ENCODE data around the gene WBP4. TPM values are rescaled to one million over a fixed set of nuclear protein-coding genes. Genes with fewer than 3 reads are reported as not detected.
A peak's percentile ranks its signal among the peaks of the same experiment; 100 is the strongest.

Gene WBP4
- total and polyA plus RNA-seq, 12 donors, result 13.0 to 45.1 (median 21.8) TPM

DNA sequence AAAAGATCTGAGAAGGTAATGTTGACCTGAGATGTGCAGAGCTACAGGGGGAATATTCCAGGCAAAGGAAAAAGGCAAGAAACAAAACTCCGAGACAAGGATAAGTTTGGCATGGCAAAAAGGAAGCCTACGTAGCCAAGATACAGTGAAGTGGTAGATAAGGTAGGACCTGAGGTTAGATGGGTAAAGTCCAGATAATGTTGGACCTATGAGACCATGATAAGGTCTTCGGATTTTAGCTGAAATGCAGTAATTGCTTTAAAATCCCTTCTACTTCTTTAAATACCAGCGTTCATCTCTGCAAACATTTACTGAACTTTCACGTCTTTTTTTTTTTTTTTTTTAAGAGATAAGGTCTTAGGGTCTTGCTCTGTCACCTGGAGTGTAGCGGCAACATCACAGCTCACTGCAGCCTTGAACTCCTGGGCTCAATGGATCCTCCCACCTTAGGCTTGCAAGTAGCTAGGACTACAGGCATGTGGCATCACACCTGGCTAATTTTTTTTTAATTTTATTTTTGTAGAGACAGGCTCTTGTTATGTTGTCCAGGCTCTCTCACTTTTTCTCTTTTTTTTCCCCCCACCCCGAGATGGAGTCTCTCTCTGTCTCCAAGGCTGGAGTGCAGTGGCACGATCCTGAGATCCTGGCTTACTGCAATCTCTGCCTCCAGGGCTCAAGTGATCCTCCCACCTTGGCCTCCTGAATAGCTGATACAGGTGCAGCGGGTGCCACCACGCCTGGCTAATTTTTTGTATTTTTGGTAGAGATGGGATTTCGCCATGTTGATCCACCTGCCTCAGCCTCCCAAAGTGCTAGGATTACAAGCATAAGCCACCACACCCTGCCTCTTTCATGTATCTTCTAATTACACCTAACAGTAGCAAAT lies 4.2 kb upstream of the WBP4 start:
- Histone ChIP-seq H3K36me3 (no peaks in the 10 kb centered on the region), H3K27ac (peak overlapping the region in 7 of 10 donors; percentile 93 to 98 (median 98)), H3K27me3 (no peaks in the 10 kb centered on the region), H3K4me1 (peaks cover 2 to 77% (median 74%) of the 10 kb centered on the region in 9 donors), H3K4me3 (peak overlapping the region in 3 of 10 donors; percentile 0 to 80 (median 76)), H3K9me3 (no peaks in the 10 kb centered on the region)
- intact Hi-C loops (cut with DNase I), result loop anchor here in 7 of 10 donors (5.0 to 10.0 kb wide), 7 partner anchors 62 to 282 kb away; partner anchors contain the start of genes MRPS31 (in 1 of the 7) and SLC25A15 (in 1 of the 7)
- DNase-seq (no peak), ATAC-seq (no peak)
- TF ChIP-seq, protein P1, sequence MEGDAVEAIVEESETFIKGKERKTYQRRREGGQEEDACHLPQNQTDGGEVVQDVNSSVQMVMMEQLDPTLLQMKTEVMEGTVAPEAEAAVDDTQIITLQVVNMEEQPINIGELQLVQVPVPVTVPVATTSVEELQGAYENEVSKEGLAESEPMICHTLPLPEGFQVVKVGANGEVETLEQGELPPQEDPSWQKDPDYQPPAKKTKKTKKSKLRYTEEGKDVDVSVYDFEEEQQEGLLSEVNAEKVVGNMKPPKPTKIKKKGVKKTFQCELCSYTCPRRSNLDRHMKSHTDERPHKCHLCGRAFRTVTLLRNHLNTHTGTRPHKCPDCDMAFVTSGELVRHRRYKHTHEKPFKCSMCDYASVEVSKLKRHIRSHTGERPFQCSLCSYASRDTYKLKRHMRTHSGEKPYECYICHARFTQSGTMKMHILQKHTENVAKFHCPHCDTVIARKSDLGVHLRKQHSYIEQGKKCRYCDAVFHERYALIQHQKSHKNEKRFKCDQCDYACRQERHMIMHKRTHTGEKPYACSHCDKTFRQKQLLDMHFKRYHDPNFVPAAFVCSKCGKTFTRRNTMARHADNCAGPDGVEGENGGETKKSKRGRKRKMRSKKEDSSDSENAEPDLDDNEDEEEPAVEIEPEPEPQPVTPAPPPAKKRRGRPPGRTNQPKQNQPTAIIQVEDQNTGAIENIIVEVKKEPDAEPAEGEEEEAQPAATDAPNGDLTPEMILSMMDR (IDR thresholded peaks at IDR 0.05), result no peak
- 75 to 76% methylated on average over 11 of the region's 11 CpGs for WGBS, 2 donors

DNA sequence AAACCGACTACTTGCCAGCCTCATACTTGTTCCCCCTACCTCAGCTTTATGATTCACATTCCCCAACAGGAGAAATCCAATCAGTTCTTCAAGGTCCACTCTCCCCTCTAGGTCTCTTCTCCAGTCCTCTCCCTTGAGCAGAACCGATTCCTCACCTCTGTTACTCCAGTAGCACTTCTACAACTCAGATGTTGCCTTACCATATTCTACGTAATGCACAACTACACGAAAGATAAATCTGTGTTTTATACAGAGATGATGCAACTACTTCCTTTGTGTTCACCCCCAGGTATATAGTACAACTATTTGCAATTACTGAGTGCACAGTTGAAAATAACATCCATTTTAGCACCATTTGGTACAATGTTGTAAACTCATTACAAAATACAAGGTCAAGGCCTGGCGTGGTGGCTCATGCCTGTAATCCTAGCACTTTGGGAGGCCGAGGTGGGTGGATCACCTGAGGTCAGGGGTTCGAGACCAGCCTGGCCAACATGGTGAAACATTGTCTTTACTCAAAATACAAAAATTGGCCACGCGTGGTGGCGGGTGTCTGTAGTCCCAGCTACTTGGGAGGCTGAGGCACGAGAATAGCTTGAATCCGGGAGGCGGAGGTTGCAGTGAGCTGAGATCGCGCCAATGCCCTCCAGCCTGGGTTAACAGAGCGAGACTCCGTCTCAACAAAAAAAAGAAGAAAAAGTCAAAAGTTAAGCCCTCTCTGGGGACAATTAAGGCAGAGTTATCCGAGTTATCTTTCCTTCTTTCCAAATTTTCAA lies 2.8 kb upstream of the WBP4 start:
- peaks cover 0 to 6% (median 0%) of the 10 kb centered on the region in 9 donors for H3K36me3 ChIP-seq
- ATAC-seq, result no peak
- DNase-seq, result peak in 1 of 2 donors; percentile 14
- peak overlapping the region; percentile 87 to 98 (median 98) for H3K27ac ChIP-seq
- intact Hi-C loops (cut with DNase I), result loop anchor here in 7 of 10 donors (5.0 to 10.0 kb wide), 7 partner anchors 64 to 284 kb away; partner anchors contain the start of genes MRPS31 (in 1 of the 7) and SLC25A15 (in 1 of the 7)
- 78 to 81% methylated on average over 18 of the region's 18 CpGs for WGBS, 2 donors
- H3K9me3 ChIP-seq, result no peaks in the 10 kb centered on the region
- peaks cover 0 to 77% (median 73%) of the 10 kb centered on the region in 9 donors for H3K4me1 ChIP-seq
- no peaks in the 10 kb centered on the region for H3K27me3 ChIP-seq
- H3K4me3 ChIP-seq, result peak overlapping the region in 9 of 10 donors; percentile 66 to 94 (median 82)
- TF ChIP-seq, protein P1 (IDR thresholded peaks at IDR 0.05), result no peak

DNA sequence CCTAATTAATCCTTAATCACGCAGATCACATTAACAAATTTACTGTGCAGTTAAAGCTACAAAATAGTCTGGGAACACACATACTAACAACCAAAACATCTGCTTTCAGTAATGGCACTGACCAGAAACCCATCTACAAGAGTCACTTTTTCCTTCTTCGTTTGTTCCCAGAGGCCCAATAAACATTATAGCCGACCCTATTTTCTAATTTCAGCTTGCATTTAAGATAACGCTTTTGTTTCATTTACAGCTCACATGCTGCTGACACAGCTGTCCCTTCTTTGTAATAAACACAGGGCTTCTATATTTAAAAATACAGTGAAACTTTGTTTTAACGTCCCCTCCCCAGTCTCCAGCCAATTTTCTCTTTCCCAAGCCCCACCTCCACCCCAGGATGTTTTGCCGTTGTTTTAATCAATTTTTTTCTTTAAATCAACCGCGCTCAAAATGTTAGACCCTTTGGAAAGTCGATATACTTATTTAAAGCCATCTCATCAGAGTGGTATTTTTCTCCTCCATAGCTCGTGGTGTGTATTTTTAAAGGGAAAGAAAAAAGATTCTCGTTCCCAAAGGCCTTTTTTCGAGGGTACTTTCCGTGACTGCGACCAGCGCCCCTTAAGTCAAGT lies 1.7 kb upstream of the WBP4 start:
- Histone ChIP-seq H3K4me3 (peak overlapping the region; percentile 42 to 94 (median 81)), H3K4me1 (peaks cover 0 to 77% (median 73%) of the 10 kb centered on the region in 9 donors), H3K9me3 (no peaks in the 10 kb centered on the region), H3K27me3 (no peaks in the 10 kb centered on the region), H3K27ac (peak overlapping the region; percentile 87 to 98 (median 98)), H3K36me3 (peaks cover 0 to 16% (median 0%) of the 10 kb centered on the region in 9 donors)
- intact Hi-C loops (cut with DNase I), result loop anchor here in 9 of 10 donors (1.0 to 10.0 kb wide), 18 partner anchors 65 to 287 kb away; partner anchors contain the start of genes KBTBD6 (in 2 of the 9), MRPS31 (in 2 of the 9), SLC25A15 (in 2 of the 9) and KBTBD7 (in 1 of the 9)
- ATAC-seq (no peak), DNase-seq (no peak)
- 1 to 2% methylated on average over 15 of the region's 15 CpGs for WGBS, 2 donors
- TF ChIP-seq, protein P1 (IDR thresholded peaks at IDR 0.05), result no peak
